Activated T-cell treated with anti-CD3 and anti-CD28 coated beads, Interleukin-2, amount 50 U/mL, for 24 hours (primary cell): ENCODE measurements around the gene DSCAM.

Experiments
- DNase-seq: peaks from one replicate; pipeline ENCODE4 v3.0.0-alpha.2; 2020
- H3K27ac Mint-ChIP-seq: 2 replicates; pipeline ENCODE4 v1.8.0; 2020; ENCODE audit warnings: mild to moderate bottlenecking, mixed read lengths
- H3K27me3 Mint-ChIP-seq: 2 replicates; pipeline ENCODE4 v1.8.0; 2020; ENCODE audit warnings: mixed read lengths
- H3K36me3 Mint-ChIP-seq: 2 replicates; pipeline ENCODE4 v1.8.0; 2020; ENCODE audit warnings: low read depth, mixed read lengths
- H3K4me1 Mint-ChIP-seq: 2 replicates; pipeline ENCODE4 v1.8.0; 2020; ENCODE audit warnings: low read depth, mixed read lengths
- H3K4me3 Mint-ChIP-seq: 2 replicates; pipeline ENCODE4 v1.8.0; 2020; ENCODE audit warnings: mild to moderate bottlenecking, moderate library complexity, mixed read lengths
- H3K9me3 Mint-ChIP-seq: 2 replicates; pipeline ENCODE4 v1.8.0; 2020; ENCODE audit warnings: mixed read lengths

Gene DSCAM

GRCh38 chr21:40425981-40426380 is 421.0 kb downstream of the DSCAM start:
- DNase-seq = no peak
- Mint-ChIP-seq H3K36me3 (no peaks in the 10 kb centered on the region), H3K27me3 (no peaks in the 10 kb centered on the region), H3K9me3 (peaks cover 2% of the 10 kb centered on the region), H3K4me3 (no peak overlapping the region), H3K27ac (no peak overlapping the region), H3K4me1 (no peaks in the 10 kb centered on the region)

GRCh38 chr21:40422896-40423635 is 423.9 kb downstream of the DSCAM start:
- DNase-seq = no peak
- H3K27me3 Mint-ChIP-seq = no peaks in the 10 kb centered on the region
- peaks cover 17% of the 10 kb centered on the region for H3K9me3 Mint-ChIP-seq
- no peak overlapping the region for H3K27ac Mint-ChIP-seq
- no peak overlapping the region for H3K4me3 Mint-ChIP-seq
- no peaks in the 10 kb centered on the region for H3K36me3 Mint-ChIP-seq
- H3K4me1 Mint-ChIP-seq = no peaks in the 10 kb centered on the region

- Mint-ChIP-seq H3K4me1 (no peaks in the 10 kb centered on the region), H3K27me3 (no peaks in the 10 kb centered on the region), H3K4me3 (no peak overlapping the region), H3K36me3 (no peaks in the 10 kb centered on the region), H3K9me3 (peaks cover 21% of the 10 kb centered on the region), H3K27ac (no peak overlapping the region)
- DNase-seq = no peak
These were observed 425.8 kb downstream of the DSCAM start for GRCh38 chr21:40421121-40421520.

GRCh38 chr21:40416572-40416971 is 430.4 kb downstream of the DSCAM start:
- peaks cover 31% of the 10 kb centered on the region for H3K9me3 Mint-ChIP-seq
- no peak for DNase-seq
- H3K36me3 Mint-ChIP-seq = no peaks in the 10 kb centered on the region
- H3K27ac Mint-ChIP-seq = no peak overlapping the region
- no peaks in the 10 kb centered on the region for H3K27me3 Mint-ChIP-seq
- H3K4me3 Mint-ChIP-seq = no peak overlapping the region
- H3K4me1 Mint-ChIP-seq = no peaks in the 10 kb centered on the region

- H3K27me3 Mint-ChIP-seq = no peaks in the 10 kb centered on the region
These were observed 438.4 kb downstream of the DSCAM start for GRCh38 chr21:40408561-40408960.

GRCh38 chr21:40404396-40404800 is 442.6 kb downstream of the DSCAM start:
- no peak overlapping the region for H3K4me3 Mint-ChIP-seq
- H3K27me3 Mint-ChIP-seq = no peaks in the 10 kb centered on the region
- peaks cover 5% of the 10 kb centered on the region for H3K9me3 Mint-ChIP-seq

More at GRCh38 chr21:40408561-40408960, 438.4 kb downstream of the DSCAM start:
- H3K9me3 Mint-ChIP-seq = peaks cover 14% of the 10 kb centered on the region
- no peaks in the 10 kb centered on the region for H3K36me3 Mint-ChIP-seq
- DNase-seq = no peak
- no peak overlapping the region for H3K27ac Mint-ChIP-seq
- H3K4me1 Mint-ChIP-seq = no peaks in the 10 kb centered on the region
- no peak overlapping the region for H3K4me3 Mint-ChIP-seq

GRCh38 chr21:40402884-40403582 is 443.9 kb downstream of the DSCAM start:
- H3K9me3 Mint-ChIP-seq = peaks cover 1% of the 10 kb centered on the region
- DNase-seq = no peak
- no peak overlapping the region for H3K4me3 Mint-ChIP-seq
- H3K4me1 Mint-ChIP-seq = no peaks in the 10 kb centered on the region
- no peaks in the 10 kb centered on the region for H3K36me3 Mint-ChIP-seq
- H3K27ac Mint-ChIP-seq = no peak overlapping the region
- no peaks in the 10 kb centered on the region for H3K27me3 Mint-ChIP-seq

More at GRCh38 chr21:40404396-40404800, 442.6 kb downstream of the DSCAM start:
- no peaks in the 10 kb centered on the region for H3K4me1 Mint-ChIP-seq
- H3K36me3 Mint-ChIP-seq = no peaks in the 10 kb centered on the region
- no peak overlapping the region for H3K27ac Mint-ChIP-seq
- DNase-seq = no peak

- Mint-ChIP-seq H3K4me1 (no peaks in the 10 kb centered on the region), H3K4me3 (no peak overlapping the region), H3K36me3 (no peaks in the 10 kb centered on the region), H3K27me3 (no peaks in the 10 kb centered on the region), H3K27ac (no peak overlapping the region), H3K9me3 (peaks cover 3% of the 10 kb centered on the region)
- DNase-seq = no peak
These were observed 451.2 kb downstream of the DSCAM start for GRCh38 chr21:40395732-40396131.

- no peaks in the 10 kb centered on the region for H3K4me1 Mint-ChIP-seq
- H3K9me3 Mint-ChIP-seq = peaks cover 3% of the 10 kb centered on the region
- H3K27me3 Mint-ChIP-seq = no peaks in the 10 kb centered on the region
- no peak overlapping the region for H3K4me3 Mint-ChIP-seq
- H3K27ac Mint-ChIP-seq = no peak overlapping the region
- no peaks in the 10 kb centered on the region for H3K36me3 Mint-ChIP-seq
- DNase-seq = no peak
These were observed 453.9 kb downstream of the DSCAM start for GRCh38 chr21:40393066-40393465.

GRCh38 chr21:40388046-40388445 is 458.9 kb downstream of the DSCAM start:
- Mint-ChIP-seq H3K4me3 (no peak overlapping the region), H3K27me3 (no peaks in the 10 kb centered on the region), H3K4me1 (no peaks in the 10 kb centered on the region), H3K9me3 (no peaks in the 10 kb centered on the region), H3K36me3 (no peaks in the 10 kb centered on the region), H3K27ac (no peak overlapping the region)
- DNase-seq = no peak

- Mint-ChIP-seq H3K36me3 (no peaks in the 10 kb centered on the region), H3K4me1 (no peaks in the 10 kb centered on the region), H3K9me3 (no peaks in the 10 kb centered on the region), H3K4me3 (no peak overlapping the region), H3K27me3 (no peaks in the 10 kb centered on the region), H3K27ac (no peak overlapping the region)
- no peak for DNase-seq
These were observed 459.8 kb downstream of the DSCAM start for GRCh38 chr21:40386981-40387747.

GRCh38 chr21:40386294-40386911 is 460.6 kb downstream of the DSCAM start:
- DNase-seq = peak; percentile 33
- Mint-ChIP-seq H3K4me1 (no peaks in the 10 kb centered on the region), H3K4me3 (no peak overlapping the region), H3K27ac (no peak overlapping the region), H3K9me3 (no peaks in the 10 kb centered on the region), H3K36me3 (no peaks in the 10 kb centered on the region), H3K27me3 (no peaks in the 10 kb centered on the region)

GRCh38 chr21:40385883-40386282 is 461.1 kb downstream of the DSCAM start:
- Mint-ChIP-seq H3K4me1 (no peaks in the 10 kb centered on the region), H3K27me3 (no peaks in the 10 kb centered on the region), H3K9me3 (no peaks in the 10 kb centered on the region), H3K27ac (no peak overlapping the region), H3K4me3 (no peak overlapping the region), H3K36me3 (no peaks in the 10 kb centered on the region)
- DNase-seq = no peak

- DNase-seq = no peak
- H3K4me3 Mint-ChIP-seq = no peak overlapping the region
- no peaks in the 10 kb centered on the region for H3K4me1 Mint-ChIP-seq
- H3K9me3 Mint-ChIP-seq = peaks cover 3% of the 10 kb centered on the region
- no peak overlapping the region for H3K27ac Mint-ChIP-seq
- H3K27me3 Mint-ChIP-seq = no peaks in the 10 kb centered on the region
- no peaks in the 10 kb centered on the region for H3K36me3 Mint-ChIP-seq
These were observed 463.0 kb downstream of the DSCAM start for GRCh38 chr21:40383951-40384350.
